Measurements from ENCODE around the gene MED15.

- TF ChIP-seq CTCF (IDR thresholded peaks at IDR 0.05) (no peak), ZFX (IDR thresholded peaks at IDR 0.05; ENCODE audit: borderline replicate concordance) (no peak)
Observed at GRCh38 chr22:20628081-20628939, 120.9 kb downstream of the MED15 start.

All from 22Rv1 (cell line).